Naive thymus-derived CD8-positive, alpha-beta T cell (primary cell): Measurements from ENCODE around the gene RFX4. TPM values are rescaled to one million over a fixed set of nuclear protein-coding genes. Genes with fewer than 3 reads are reported as not detected.
A peak's percentile ranks its signal among the peaks of the same experiment; 100 is the strongest.

Experiments used
- ATAC-seq, 2 donors: fragments of 150-1000 bp; cut with Tn5 transposase in 1 of 2; sonication (Bioruptor Pico), chemical (Tn5 transposase) in 1 of 2; 1 replicate in 1 of 2; 2 replicates in 1 of 2; pipeline ENCODE4 v1.10.0; 2021; ENCODE audit warnings: mild to moderate bottlenecking in 2 of 2, moderate library complexity in 2 of 2
- POLR2A ChIA-PET: fragments of 350-600 bp; sonication (Branson Sonifier 250); formaldehyde crosslinking; loops from one replicate; lab custom pipeline; 2021; ENCODE audit warnings: antibody characterized with exemption; lab: Charles Lee
- DNase-seq, 10 donors: peaks; one replicate each; pipeline versions ENCODE4 v3.0.0 to v3.0.0-alpha.2; 2020 to 2022
- H3K27ac Mint-ChIP-seq, 10 donors: one replicate each; pipeline ENCODE4 v1.8.0; 2020 to 2022; ENCODE audit warnings: mild to moderate bottlenecking in 10 of 10, mixed read lengths in 10 of 10, moderate library complexity in 4 of 10, inconsistent platforms in 1 of 10
- H3K27me3 Mint-ChIP-seq, 5 donors: one replicate each; pipeline ENCODE4 v1.8.0; 2021 to 2022; ENCODE audit warnings: mixed read lengths in 5 of 5
- H3K36me3 Mint-ChIP-seq, 3 donors: one replicate each; pipeline ENCODE4 v1.8.0; 2020 to 2022; ENCODE audit warnings: mixed read lengths in 3 of 3, mild to moderate bottlenecking in 2 of 3, inconsistent platforms in 1 of 3
- H3K4me1 Mint-ChIP-seq, 4 donors: one replicate each; pipeline ENCODE4 v1.8.0; 2021 to 2022; ENCODE audit warnings: mixed read lengths in 4 of 4
- H3K4me3 Mint-ChIP-seq, 10 donors: one replicate each; pipeline ENCODE4 v1.8.0; 2020 to 2022; ENCODE audit warnings: mild to moderate bottlenecking in 10 of 10, mixed read lengths in 10 of 10, moderate library complexity in 6 of 10, inconsistent platforms in 1 of 10
- H3K9me3 Mint-ChIP-seq, 9 donors: one replicate each; pipeline ENCODE4 v1.8.0; 2020 to 2022; ENCODE audit warnings: mixed read lengths in 9 of 9, mild to moderate bottlenecking in 3 of 9, inconsistent platforms in 1 of 9, moderate library complexity in 1 of 9
- polyA plus RNA-seq, 3 donors: library from polyadenylated mRNA; unstranded; fragments of 300-500 nt; fragmentation: Illumina TruSeq; gene quantifications; one replicate each; pipeline ENCODE4 v1.2.3, GENCODE V29; 2021
- total RNA-seq, 8 experiments: library from RNA in 2 of 8; stranded (reverse) in 2 of 8; gene quantifications; one replicate each; pipeline ENCODE4 v1.2.3 and lab custom pipeline; 2021 to 2026

Gene RFX4
- total and polyA plus RNA-seq, 5 experiments from 2014 or later = not detected

DNA sequence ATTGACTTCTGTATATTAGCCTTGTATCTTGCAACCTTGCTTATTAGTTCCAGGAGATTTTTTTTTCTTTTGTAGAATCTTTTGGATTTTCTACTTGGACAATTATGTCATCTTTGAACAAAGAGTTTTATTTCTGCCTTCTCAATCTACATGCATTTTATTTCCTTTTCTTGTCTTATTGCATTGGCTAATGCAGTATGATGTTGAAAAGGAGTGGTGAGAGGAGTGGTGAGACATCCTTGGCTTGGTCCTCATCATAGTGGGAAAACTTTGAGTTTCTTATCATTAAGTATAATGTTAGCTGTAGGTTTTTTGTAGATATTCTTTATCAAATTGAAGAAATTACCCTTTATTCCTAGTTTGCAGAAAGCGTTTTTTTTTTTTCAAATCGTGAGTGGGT, 80.6 kb downstream of the RFX4 start:
- ATAC-seq = no peak
- no peak overlapping the region for H3K4me3 Mint-ChIP-seq
- POLR2A ChIA-PET = no interaction called here
- H3K9me3 Mint-ChIP-seq = peaks cover 12 to 71% (median 41%) of the 10 kb centered on the region in 9 donors
- DNase-seq = no peak
- peaks cover 0 to 15% (median 5%) of the 10 kb centered on the region in 5 donors for H3K27me3 Mint-ChIP-seq
- H3K4me1 Mint-ChIP-seq = no peaks in the 10 kb centered on the region
- H3K36me3 Mint-ChIP-seq = peaks cover 0 to 50% (median 8%) of the 10 kb centered on the region in 3 donors
- no peak overlapping the region for H3K27ac Mint-ChIP-seq

DNA sequence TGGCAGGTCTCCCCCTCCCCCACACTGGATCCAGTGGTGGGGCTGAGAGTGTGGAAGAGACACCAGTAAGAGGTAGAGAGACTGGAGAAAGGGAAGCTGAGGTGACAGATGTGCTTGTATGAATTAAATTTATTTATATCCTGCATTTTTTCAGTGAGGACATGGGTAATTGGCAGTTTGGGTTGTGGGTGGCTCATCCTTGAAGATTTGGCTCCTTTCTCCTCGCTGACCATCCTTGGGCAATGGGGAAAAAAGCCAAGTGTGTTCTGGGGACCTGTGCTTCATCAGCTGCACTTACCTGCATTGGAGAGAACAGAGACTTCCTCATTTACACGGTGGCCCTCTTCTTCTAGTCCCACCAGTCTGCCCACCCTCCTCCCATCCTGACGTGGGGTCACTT, 86.4 kb downstream of the RFX4 start:
- POLR2A ChIA-PET = no interaction called here
- peaks cover 0 to 13% (median 6%) of the 10 kb centered on the region in 3 donors for H3K36me3 Mint-ChIP-seq
- no peak for ATAC-seq
- peaks cover 7 to 22% (median 11%) of the 10 kb centered on the region in 9 donors for H3K9me3 Mint-ChIP-seq
- H3K27me3 Mint-ChIP-seq = peaks cover 9 to 40% (median 23%) of the 10 kb centered on the region in 5 donors
- peaks cover 0 to 4% (median 0%) of the 10 kb centered on the region in 4 donors for H3K4me1 Mint-ChIP-seq
- H3K4me3 Mint-ChIP-seq = no peak overlapping the region
- DNase-seq = no peak
- no peak overlapping the region for H3K27ac Mint-ChIP-seq

DNA sequence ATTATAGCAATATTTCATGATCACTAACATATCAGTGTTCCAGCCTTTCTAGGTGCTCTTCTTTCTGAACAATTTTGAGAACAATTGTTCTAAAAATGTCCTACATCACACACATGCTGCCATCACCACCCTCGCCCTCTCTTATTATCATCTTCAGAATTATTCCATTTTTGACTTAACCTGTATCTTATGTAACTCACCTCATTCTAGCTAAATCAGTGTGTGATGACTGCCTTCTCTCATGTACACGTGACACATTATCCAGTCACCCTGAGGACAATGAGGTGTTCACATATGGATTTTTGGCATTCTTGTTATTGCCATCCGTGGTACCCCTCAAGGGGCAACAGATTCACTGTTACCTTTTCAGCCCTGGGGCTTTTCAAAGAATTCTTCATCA, 87.3 kb downstream of the RFX4 start:
- H3K4me3 Mint-ChIP-seq = no peak overlapping the region
- POLR2A ChIA-PET = no interaction called here
- H3K9me3 Mint-ChIP-seq = peaks cover 0 to 12% (median 2%) of the 10 kb centered on the region in 9 donors
- peaks cover 0 to 4% (median 0%) of the 10 kb centered on the region in 3 donors for H3K36me3 Mint-ChIP-seq
- no peak for DNase-seq
- peaks cover 0 to 4% (median 0%) of the 10 kb centered on the region in 4 donors for H3K4me1 Mint-ChIP-seq
- H3K27ac Mint-ChIP-seq = no peak overlapping the region
- peaks cover 9 to 44% (median 24%) of the 10 kb centered on the region in 5 donors for H3K27me3 Mint-ChIP-seq
- no peak for ATAC-seq

DNA sequence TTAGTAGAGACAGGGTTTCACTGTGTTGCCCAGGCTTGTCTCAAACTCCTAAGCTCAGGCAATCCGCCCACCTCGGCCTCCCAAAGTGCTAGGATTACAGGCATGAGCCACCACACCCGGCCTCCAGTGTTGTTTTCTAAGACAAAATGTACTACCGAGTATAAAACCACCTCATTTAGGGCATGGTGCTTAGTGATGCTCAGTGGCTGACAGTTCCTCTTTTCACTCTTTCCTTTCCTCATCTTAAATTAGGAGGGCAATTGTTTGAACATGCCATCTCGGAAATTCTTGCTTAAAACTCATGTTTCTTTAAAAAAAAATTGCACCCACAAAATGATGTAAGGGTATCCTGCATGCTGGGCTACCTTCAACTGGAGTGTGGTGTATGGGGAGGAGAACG, 89.0 kb downstream of the RFX4 start:
- peaks cover 0 to 4% (median 0%) of the 10 kb centered on the region in 4 donors for H3K4me1 Mint-ChIP-seq
- DNase-seq = no peak
- POLR2A ChIA-PET = no interaction called here
- no peak overlapping the region for H3K27ac Mint-ChIP-seq
- no peaks in the 10 kb centered on the region for H3K36me3 Mint-ChIP-seq
- peaks cover 9 to 43% (median 28%) of the 10 kb centered on the region in 5 donors for H3K27me3 Mint-ChIP-seq
- H3K9me3 Mint-ChIP-seq = no peaks in the 10 kb centered on the region
- ATAC-seq = no peak
- no peak overlapping the region for H3K4me3 Mint-ChIP-seq

DNA sequence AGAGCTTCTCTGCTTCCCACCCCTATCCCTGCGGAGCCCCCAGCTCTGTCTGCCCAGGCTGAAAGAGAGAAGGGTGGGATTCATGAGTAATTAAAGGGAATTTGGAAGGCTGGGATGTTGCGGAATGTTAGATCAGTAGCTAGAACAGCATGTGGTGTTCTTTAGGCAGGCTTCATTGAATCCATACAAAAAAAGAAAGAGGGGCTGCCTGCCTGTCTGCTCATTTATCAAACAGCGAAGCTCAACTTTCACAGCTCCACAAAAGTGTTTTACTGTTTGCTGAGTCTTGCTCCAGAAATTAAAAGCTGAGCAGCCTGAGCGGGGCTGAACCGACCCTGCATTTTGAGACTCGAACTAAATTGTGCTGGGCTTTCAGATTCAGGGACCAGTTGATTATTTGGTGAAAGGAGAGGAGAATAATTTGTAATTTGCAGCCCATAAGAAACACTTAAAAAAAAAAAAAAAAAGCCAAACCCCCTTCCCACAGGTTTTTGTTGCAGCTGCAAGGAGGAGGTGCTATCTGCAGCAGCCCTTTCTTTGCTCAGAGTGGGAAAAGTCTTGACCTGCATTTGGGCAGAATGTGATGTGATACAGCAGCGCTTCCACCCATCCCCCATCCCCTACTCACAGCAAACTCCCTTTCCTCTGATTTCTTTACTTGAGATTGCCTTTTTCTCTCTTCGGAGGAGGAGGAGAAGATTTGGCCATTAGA, 89.7 kb downstream of the RFX4 start:
- Mint-ChIP-seq H3K27ac (no peak overlapping the region), H3K9me3 (no peaks in the 10 kb centered on the region), H3K27me3 (peaks cover 9 to 40% (median 27%) of the 10 kb centered on the region in 5 donors), H3K4me1 (peaks cover 0 to 7% (median 0%) of the 10 kb centered on the region in 4 donors), H3K36me3 (no peaks in the 10 kb centered on the region), H3K4me3 (no peak overlapping the region)
- POLR2A ChIA-PET = no interaction called here
- ATAC-seq (no peak), DNase-seq (no peak)

DNA sequence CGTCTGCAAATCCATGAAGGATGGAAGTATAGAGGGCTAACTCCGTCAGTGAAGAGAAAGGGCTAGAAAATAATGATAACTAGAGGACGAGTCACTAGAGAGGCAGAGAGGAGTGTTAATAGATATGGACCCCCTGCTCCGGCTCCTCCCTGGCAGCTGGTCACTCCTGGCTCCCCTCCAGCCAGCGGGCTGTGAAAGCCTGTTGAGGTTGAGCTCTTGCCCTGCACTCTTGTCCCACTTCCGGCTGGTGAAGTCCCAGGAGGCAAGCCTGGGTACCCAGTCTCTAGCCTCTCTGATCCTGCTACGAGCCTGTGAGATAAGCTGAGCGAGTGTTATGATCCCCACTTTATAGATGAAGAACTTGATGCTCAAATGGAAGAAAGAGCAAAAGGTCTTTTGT, 90.3 kb downstream of the RFX4 start:
- H3K4me1 Mint-ChIP-seq = peaks cover 0 to 7% (median 0%) of the 10 kb centered on the region in 4 donors
- H3K27ac Mint-ChIP-seq = no peak overlapping the region
- H3K9me3 Mint-ChIP-seq = no peaks in the 10 kb centered on the region
- peaks cover 9 to 37% (median 24%) of the 10 kb centered on the region in 5 donors for H3K27me3 Mint-ChIP-seq
- POLR2A ChIA-PET = no interaction called here
- H3K36me3 Mint-ChIP-seq = no peaks in the 10 kb centered on the region
- no peak overlapping the region for H3K4me3 Mint-ChIP-seq
- ATAC-seq (no peak), DNase-seq (no peak)

DNA sequence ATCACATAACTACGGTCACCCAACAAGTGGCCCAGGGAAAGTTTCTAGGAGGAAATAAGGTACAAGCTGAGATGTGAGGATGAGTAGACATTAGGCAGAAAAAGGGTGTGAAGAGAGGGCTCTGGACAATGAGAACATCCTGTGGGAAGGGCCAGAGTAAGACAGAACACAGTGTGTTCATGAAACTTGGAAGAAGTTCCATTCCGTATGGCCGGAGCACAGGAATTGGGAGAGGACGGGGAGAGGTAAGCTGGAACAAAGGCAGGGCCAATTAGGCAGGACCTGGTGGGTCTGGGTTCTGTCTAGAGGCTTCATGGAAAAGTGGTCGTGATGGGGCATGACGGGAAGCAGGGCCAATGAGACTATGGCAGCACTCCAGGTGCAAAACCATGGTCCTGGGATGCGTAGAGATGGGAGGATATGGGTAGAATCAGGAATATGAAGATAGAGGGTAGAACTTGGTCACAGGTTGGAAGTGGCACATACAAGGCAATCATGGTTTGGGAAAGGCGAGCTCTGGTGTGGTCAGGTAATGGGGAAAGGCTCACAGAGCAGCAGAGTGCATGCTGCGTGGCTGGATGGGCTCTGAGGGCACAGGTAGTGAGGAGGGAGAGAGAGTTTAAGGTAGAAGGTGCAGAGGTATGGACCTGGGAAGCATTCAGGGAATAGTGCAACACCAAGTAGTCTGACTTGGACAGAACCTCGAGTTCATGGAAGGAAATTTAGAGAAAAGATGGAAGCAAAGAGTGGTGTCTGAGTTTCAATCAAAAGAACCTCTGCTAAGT, 93.0 kb downstream of the RFX4 start:
- Mint-ChIP-seq H3K36me3 (no peaks in the 10 kb centered on the region), H3K27me3 (peaks cover 7 to 28% (median 18%) of the 10 kb centered on the region in 5 donors), H3K9me3 (no peaks in the 10 kb centered on the region), H3K4me1 (peaks cover 0 to 7% (median 0%) of the 10 kb centered on the region in 4 donors), H3K27ac (peak overlapping the region in 2 of 10 donors; percentile 7 to 12), H3K4me3 (no peak overlapping the region)
- ATAC-seq (no peak), DNase-seq (no peak)
- POLR2A ChIA-PET = no interaction called here

DNA sequence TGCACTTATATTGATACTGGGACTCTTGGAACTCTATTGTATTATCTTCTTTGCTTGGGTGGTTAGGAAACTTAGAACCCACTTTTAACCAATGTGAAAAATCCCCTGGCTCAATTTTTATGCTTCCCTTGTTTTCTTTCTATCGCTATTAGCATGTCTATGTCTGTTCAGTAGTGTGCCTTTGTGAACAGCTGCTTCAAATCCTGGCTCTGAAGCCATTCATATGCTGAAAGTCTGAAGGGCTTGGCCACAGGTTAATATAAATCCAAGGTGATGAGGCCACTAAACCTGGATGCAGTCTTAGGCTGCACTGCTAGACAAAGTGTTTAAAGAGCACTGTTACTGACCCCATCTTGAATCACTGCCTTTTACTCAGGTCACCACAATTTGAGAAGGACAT, 96.8 kb downstream of the RFX4 start:
- H3K4me3 Mint-ChIP-seq = no peak overlapping the region
- H3K27me3 Mint-ChIP-seq = peaks cover 0 to 9% (median 4%) of the 10 kb centered on the region in 5 donors
- no peaks in the 10 kb centered on the region for H3K9me3 Mint-ChIP-seq
- POLR2A ChIA-PET = no interaction called here
- no peaks in the 10 kb centered on the region for H3K36me3 Mint-ChIP-seq
- no peak for DNase-seq
- no peak overlapping the region for H3K27ac Mint-ChIP-seq
- H3K4me1 Mint-ChIP-seq = peaks cover 0 to 3% (median 0%) of the 10 kb centered on the region in 4 donors
- no peak for ATAC-seq

DNA sequence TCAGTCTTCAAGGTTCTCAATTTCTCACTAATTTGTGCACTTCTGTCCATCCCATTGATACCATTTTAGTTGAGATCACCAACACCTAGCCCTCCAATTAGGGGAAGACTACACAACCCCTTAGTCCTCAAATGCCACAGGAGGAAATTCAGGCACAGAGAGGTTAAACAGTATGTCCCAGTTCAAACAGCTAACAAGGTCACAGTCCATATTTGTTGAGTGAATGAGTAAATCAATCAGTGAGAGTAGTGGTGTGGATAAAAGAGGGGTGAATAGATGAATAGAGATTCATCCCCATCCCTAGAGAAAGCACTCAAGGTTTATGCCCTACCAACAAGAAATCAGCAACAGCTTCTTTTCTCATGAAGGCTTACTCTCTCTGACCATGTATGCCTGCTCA, 97.5 kb downstream of the RFX4 start:
- DNase-seq (no peak), ATAC-seq (no peak)
- H3K36me3 Mint-ChIP-seq = no peaks in the 10 kb centered on the region
- no peaks in the 10 kb centered on the region for H3K9me3 Mint-ChIP-seq
- POLR2A ChIA-PET = no interaction called here
- no peak overlapping the region for H3K4me3 Mint-ChIP-seq
- H3K4me1 Mint-ChIP-seq = peaks cover 0 to 3% (median 0%) of the 10 kb centered on the region in 4 donors
- no peak overlapping the region for H3K27ac Mint-ChIP-seq
- H3K27me3 Mint-ChIP-seq = peaks cover 0 to 5% (median 0%) of the 10 kb centered on the region in 5 donors

DNA sequence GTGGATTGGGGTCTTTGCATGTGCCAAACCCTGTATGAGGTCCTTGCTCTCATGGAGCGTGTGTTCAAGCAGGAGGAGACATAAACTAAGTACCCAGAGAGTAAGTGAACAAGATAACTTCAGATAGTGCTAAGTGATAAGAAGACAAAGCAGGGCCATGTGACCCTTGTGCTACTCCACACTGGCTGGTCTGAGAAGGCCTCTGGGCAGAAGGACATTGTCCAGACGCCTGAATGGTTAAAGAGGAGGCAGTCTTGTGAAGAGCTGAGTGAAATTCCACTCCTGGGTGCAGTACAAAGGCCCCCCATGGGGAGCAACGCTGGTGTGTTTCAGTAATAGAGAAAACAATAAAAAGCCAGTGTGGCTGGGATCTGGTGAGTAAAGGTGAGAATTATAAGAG, 98.4 kb downstream of the RFX4 start:
- POLR2A ChIA-PET = no interaction called here
- ATAC-seq (no peak), DNase-seq (no peak)
- H3K27me3 Mint-ChIP-seq = peaks cover 0 to under 1% (median 0%) of the 10 kb centered on the region in 5 donors
- peaks cover 0 to 3% (median 0%) of the 10 kb centered on the region in 4 donors for H3K4me1 Mint-ChIP-seq
- H3K9me3 Mint-ChIP-seq = no peaks in the 10 kb centered on the region
- H3K4me3 Mint-ChIP-seq = no peak overlapping the region
- H3K36me3 Mint-ChIP-seq = no peaks in the 10 kb centered on the region
- no peak overlapping the region for H3K27ac Mint-ChIP-seq

DNA sequence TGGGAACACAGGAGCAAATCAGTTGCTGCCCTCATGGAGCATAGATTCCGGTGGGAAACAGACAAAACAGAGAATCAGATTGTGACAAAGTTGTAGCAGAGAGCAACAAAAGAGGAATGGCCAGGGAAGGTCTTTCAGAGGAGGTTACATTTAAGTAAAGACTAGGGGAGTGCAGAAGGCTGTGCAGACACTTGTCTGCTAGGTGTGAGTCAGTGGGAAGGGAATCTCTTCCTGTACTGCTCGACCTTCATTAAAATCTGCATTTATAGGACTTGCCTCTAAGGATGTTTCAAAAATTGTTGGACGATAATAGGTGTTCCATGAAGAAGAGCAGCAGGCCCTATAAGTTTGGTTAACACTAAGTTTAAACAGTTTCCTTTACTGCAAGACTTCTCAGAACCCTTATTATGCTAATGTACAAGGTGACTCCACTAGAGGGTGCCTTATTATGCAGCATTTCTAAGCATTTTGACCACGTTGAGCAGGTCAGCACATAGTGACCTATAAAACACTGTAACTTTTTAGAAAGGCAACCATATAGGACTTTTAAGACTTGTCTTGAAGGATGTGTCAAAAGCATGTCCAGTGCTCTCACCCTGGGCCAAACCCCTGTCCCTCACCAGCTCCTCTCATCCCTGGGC, 99.9 kb downstream of the RFX4 start:
- H3K4me3 Mint-ChIP-seq = no peak overlapping the region
- ATAC-seq (no peak), DNase-seq (no peak)
- H3K27ac Mint-ChIP-seq = no peak overlapping the region
- no peaks in the 10 kb centered on the region for H3K36me3 Mint-ChIP-seq
- no peaks in the 10 kb centered on the region for H3K4me1 Mint-ChIP-seq
- H3K9me3 Mint-ChIP-seq = no peaks in the 10 kb centered on the region
- no peaks in the 10 kb centered on the region for H3K27me3 Mint-ChIP-seq
- POLR2A ChIA-PET = no interaction called here

DNA sequence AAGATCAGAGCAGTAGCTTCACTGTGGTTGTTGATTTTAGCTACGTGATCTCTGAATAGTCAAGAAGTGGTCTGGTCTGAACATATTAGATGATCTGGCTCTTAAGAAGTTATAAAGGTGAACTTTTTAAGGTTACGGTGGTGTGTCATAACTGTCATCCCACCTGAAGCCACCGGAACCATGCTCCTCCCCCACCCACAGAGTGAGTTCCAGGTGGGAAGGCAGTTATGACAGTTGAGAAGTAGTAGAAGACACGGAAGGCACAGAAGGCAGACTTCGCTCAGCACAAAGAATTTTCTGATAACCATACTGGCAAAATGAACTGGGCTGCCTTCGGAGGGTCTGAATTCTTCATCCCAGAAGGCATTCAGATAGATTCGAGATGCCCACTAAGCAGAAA, 101.7 kb downstream of the RFX4 start:
- Mint-ChIP-seq H3K27me3 (no peaks in the 10 kb centered on the region), H3K4me1 (no peaks in the 10 kb centered on the region), H3K9me3 (no peaks in the 10 kb centered on the region), H3K36me3 (no peaks in the 10 kb centered on the region), H3K4me3 (no peak overlapping the region), H3K27ac (peak overlapping the region in 1 of 10 donors; percentile 13)
- no peak for DNase-seq
- POLR2A ChIA-PET = no interaction called here
- no peak for ATAC-seq

DNA sequence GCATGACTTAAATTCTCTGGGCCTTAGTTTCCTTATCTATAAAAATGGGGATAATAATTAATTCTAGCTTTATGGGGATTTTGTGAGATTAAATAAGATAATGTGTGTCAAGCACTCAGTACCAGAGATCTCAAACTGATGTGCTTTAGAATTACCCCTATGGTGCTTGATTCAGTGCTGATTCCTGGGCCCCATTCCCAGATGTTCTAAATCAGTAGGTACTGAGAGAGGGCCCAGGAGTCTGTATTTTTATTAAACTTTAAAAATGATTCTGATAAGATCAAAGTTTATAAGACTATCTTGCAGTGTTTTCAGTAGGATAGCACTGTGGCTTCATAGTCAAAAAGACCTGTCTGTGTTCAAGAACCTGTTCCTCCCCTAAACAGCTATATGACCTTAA, 102.6 kb downstream of the RFX4 start:
- Mint-ChIP-seq H3K27me3 (no peaks in the 10 kb centered on the region), H3K4me1 (no peaks in the 10 kb centered on the region), H3K27ac (no peak overlapping the region), H3K9me3 (no peaks in the 10 kb centered on the region), H3K36me3 (no peaks in the 10 kb centered on the region), H3K4me3 (no peak overlapping the region)
- DNase-seq (no peak), ATAC-seq (no peak)
- POLR2A ChIA-PET = no interaction called here
